GM12891 (cell line): ENCODE data around the gene SH3BGRL.

ENCODE experiments used
- PAX5 ChIP-seq: IDR thresholded peaks from 2 replicates; pipeline ENCODE4 v1.6.1; 2011; ENCODE audit warnings: low read length, moderate library complexity, mild to moderate bottlenecking; ENCODE audit not compliant: insufficient read depth, severe bottlenecking
- POLR2A ChIP-seq: IDR thresholded peaks from 2 replicates; pipeline ENCODE4 v1.6.1; 2011; ENCODE audit warnings: low read depth, low read length, control low read depth
- POLR2AphosphoS5 ChIP-seq: IDR thresholded peaks from 2 replicates; pipeline ENCODE4 v1.6.1; 2011; ENCODE audit warnings: low read depth, low read length, control low read depth
- POU2F2 ChIP-seq: IDR thresholded peaks from 2 replicates; pipeline ENCODE4 v1.6.1; 2011; ENCODE audit warnings: low read depth, mild to moderate bottlenecking, control low read depth, low read length, moderate library complexity
- SPI1 ChIP-seq: IDR thresholded peaks from 2 replicates; pipeline ENCODE4 v1.6.1; 2011; ENCODE audit warnings: low read depth, low read length, control low read depth
- TAF1 ChIP-seq: IDR thresholded peaks from 2 replicates; pipeline ENCODE4 v1.6.1; 2011; ENCODE audit warnings: low read depth, low read length, control low read depth

DNA sequence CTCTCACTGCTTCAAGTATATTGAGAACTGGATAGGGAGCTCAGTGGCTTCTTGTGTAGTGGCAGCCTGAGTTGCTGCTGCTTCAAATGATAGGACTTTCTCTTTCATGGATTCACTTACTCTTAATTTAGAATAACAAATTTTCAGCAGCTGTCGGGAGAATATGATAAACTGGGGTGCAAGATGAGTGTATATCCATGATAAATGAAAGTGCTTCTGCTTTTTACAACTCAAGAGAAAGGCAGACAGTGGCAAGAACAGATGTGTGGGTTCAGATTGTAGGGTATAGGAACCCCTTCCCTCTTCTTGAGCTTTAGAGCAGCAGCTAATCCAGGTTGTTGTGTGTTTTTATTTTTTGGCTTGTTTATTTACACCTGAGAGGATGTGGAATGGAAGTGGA lies 1.0 kb downstream of the SH3BGRL start:
- TF ChIP-seq POLR2A (no peak), POLR2AphosphoS5 (no peak), TAF1 (no peak), PAX5 (no peak), POU2F2 (no peak), SPI1 (no peak)
